CD4-positive, alpha-beta T cell treated with Interleukin-21 for 1 hour (primary cell): ENCODE results near the gene PIP4K2A.

Experiments used
- DNase-seq: peaks from one replicate; pipeline ENCODE4 v3.0.0-alpha.2; 2020

PIP4K2A gene

DNA sequence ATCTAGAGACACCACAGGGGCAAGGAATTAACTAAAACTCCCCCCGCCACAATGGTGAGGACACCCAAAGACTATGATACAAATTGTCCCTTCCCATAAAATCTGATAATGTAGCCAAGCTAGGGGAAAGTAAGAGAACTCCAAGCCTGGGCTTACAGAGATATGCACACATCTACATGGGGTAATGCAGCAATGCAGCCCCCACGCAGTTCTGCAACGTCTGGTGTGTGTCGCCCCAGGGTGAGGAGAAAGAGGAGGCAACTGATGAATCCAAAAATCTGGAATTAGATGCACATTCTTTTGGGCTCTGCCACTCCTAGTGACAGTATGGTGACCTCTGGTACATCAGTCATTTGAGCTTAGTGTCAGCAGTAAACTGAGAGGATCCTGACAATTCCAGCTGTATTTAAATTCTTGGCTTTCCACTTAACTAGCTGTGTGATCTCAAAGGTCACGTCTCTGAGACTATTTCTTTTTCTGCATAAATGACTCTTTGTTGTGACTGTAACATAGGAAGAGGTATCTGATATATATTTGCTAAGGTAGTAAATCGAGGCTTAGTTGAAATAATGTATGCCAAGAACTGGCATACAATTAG, 51.5 kb downstream of the PIP4K2A start:
- no peak for DNase-seq

- no peak for DNase-seq
These were observed 54.5 kb downstream of the PIP4K2A start for GRCh38 chr10:22659866-22660265.

DNA sequence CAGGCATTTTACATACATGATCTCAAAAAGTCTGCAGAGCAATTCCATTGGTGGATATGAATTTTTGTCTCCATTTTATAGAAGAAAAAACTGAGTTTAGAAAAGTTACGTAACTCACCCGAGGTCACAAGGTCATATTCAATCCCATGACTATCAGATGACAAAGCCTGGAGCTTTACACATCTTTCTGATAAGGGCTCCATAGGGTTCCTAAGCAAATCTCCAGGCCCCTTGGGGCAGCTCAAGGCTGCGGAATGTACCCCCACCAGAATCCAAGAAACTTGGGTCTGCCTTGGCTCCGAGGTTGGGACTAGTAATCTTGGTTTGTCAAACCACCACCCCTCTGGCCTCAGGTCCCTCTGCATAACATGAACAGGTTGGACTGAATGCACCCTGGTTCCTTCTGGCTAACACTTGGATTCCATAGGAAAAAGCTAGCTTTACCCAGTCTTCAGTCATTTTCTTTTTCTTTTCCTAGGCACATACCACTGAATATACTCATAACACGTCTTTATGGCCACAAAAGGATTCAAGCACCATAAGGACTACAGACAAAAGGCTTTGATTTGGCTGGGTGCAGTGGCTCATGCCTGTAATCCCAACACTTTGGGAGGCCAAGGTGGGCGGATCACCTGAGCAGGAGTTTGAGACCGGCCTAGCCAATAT, 55.5 kb downstream of the PIP4K2A start:
- DNase-seq = no peak

DNA sequence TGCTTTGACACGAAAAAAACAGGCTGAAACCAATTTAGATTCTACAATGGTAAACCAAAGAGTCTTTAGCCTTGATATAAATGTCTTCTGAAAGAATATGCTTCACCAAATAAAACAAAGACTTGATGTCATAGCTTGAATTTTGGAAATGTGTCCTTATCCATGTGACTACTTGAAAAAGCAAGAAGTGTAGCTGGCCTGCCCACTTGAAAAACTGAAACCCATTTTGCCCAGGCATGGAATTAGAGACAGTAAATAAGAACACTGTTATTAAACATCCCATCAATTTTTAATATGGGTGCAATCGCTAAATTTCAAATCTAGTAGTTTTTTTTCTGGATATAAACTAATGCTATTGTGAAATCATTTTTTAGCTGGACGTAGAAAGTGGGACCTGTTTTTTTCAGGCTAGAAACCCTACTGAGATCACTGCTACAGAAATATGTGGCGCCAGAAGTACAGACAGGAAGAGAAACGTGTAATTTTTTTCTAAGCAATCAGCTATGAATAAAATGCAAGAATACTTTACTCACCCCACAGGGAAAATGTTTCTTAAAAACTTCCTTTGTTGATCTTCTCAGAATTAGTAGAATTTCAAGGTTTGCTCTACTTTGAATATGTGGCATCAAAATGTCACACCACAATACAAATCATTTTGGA, 56.7 kb downstream of the PIP4K2A start:
- no peak for DNase-seq

DNA sequence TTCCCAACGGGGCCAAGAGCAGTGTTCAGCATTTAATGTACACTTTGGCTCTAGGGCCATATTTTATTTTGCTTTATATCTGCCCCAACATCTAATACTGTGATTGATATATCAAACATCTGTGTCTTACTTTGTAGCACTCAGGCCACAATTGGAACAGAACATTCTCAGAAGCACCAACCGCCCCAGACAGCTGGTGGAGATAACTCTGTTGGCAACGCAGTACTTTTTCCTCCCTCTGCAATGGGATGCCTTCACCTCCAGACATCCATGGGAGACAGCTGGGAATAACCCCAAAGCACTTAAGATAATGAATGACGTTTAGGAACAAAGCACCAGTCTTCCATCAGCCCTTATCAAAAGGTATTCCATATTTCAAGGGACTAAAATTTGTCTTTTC, 57.4 kb downstream of the PIP4K2A start:
- DNase-seq = no peak

DNA sequence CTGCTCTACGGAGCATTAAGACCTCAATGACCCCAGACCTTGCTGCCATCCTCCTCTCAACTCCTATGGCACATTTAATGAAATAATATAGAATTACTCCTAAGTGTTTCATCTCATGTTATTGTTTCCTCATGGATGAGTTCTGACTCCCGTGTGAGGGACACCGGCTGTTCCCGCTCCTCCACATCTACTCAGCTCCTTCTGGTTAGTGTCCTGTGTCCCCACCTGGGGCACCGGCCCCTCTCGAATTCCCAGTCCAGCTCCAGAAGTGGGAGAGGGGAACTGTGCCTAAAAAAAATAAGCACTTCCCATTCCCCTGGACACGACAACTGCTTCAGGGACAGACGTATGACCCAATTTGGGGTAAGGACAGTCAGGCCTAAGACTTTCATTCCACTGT, 58.3 kb downstream of the PIP4K2A start:
- no peak for DNase-seq

- DNase-seq = peak; percentile 66
These were observed 58.9 kb downstream of the PIP4K2A start for GRCh38 chr10:22655312-22655981.

- peak; percentile 45 for DNase-seq
These were observed 61.3 kb downstream of the PIP4K2A start for GRCh38 chr10:22652988-22653481.

DNA sequence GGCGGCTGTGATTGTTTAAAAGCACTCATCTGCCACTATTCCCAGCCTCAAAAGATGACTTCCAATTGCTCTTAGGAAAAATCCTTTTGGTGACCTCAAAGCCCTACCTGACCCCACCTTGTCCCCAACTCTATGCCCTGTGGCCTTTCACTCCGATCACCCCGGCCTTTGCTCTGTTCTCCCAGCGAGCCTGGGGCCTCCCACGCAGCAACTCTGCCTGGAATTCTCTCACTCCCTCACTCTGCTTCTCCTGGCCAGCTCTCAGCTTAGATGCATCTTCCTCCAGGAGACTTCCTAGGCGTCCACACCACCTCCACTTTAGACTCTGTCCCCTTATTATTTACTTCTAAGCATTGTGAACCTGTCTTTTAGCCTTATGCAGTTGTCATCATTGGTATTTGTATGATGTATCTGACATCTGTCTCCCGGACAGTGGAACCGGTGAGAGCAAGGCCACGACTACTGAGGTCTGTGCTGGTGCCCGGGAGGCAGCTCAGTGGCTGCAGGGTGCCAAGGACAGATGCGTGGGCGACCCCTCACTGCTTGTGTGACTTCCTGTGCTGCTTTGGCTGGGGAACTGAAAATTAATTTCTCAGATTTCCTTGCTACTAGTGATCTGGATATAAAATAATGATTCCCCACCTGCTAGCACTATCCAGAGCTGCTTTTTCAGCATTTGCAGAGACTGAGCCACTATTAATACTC, 63.0 kb downstream of the PIP4K2A start:
- DNase-seq = peak; percentile 35

- no peak for DNase-seq
These were observed 64.4 kb downstream of the PIP4K2A start for GRCh38 chr10:22649994-22650393.

- DNase-seq = peak; percentile 48
These were observed 65.0 kb downstream of the PIP4K2A start for GRCh38 chr10:22649390-22649841.

- DNase-seq = no peak
These were observed 65.8 kb downstream of the PIP4K2A start for GRCh38 chr10:22648547-22648961.

DNA sequence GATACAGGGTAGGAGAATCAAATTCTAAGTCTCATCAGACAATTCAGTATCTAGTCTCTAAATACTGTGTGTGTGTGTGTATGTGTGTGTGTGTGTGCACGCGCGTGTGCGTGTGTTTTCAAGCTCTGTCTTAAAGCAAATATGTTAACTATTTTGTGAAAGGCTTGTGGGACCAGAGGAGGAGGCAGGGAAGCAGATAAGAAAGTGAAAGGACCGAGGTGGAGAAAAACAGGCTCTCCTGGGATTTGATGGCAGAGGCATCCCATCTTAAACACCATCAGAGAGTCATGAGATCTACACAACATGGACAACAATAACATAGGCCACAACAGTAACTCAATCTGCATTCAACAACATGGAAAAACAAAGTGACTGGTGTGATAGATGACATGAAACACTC, 67.1 kb downstream of the PIP4K2A start:
- DNase-seq = no peak

GRCh38 chr10:22646388-22646853, 68.0 kb downstream of the PIP4K2A start:
- peak; percentile 74 for DNase-seq

DNA sequence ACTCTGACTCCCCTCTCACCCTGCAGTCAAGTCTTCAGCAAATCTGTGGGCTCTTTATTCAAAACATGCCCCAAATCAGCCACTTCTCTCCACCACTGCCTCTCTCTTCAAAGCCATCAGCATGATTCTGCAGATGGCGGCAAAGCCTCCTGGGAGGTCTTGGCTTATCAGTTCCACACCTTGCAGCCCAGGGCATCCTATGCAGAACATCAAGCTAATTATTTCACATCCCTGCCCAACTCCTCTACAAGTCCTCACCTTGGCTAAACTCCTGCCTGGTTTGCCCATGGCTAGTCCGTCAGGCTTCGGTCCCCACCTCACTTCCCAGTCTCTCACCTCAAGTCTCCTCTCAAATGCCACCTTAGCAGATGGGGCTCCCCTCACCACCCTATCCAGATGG, 70.2 kb downstream of the PIP4K2A start:
- DNase-seq = no peak

DNA sequence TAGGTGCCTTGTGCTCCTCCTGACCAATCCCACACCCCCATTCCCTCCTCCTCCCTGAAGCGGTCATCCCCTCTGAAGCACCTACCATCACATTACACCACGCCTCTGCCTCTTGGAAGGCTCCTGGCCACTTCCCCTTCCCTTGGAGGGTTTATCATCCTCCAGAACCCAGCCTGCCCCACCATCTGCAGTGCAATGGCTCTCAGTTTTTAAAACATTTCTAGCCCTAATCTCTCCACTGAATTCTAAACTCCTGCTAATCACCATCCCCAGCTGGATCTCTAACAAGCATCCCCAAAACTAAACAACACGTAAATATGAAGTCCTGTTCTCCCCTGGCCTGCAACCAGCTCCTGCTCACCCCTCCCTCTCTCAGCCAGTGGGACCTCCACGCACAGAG, 70.6 kb downstream of the PIP4K2A start:
- DNase-seq = no peak

- DNase-seq = no peak
These were observed 71.3 kb downstream of the PIP4K2A start for GRCh38 chr10:22643116-22643515.

DNA sequence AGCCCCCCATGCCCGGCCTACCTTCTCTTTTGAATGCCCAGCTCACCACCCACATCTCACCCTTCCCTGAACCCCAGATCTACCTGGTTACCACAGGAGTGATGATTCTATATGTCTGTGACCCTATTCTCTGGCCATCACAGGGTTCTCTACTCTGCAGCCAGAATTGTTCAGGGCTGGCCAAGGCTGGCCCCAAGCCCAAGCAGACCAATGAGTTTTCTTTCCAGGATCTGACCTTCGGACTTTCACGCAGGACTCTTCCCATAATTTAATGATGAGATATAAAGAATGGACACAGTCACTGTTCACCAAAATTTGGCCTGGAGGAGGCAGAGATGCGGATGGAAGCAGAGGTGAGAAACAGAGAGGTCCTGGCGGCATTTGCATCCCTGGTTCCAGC, 72.6 kb downstream of the PIP4K2A start:
- DNase-seq = no peak

- DNase-seq = no peak
These were observed 74.0 kb downstream of the PIP4K2A start for GRCh38 chr10:22640359-22640758.

GRCh38 chr10:22638863-22639262, 75.5 kb downstream of the PIP4K2A start:
- DNase-seq = no peak

GRCh38 chr10:22637491-22637890, 76.9 kb downstream of the PIP4K2A start:
- DNase-seq = no peak

DNA sequence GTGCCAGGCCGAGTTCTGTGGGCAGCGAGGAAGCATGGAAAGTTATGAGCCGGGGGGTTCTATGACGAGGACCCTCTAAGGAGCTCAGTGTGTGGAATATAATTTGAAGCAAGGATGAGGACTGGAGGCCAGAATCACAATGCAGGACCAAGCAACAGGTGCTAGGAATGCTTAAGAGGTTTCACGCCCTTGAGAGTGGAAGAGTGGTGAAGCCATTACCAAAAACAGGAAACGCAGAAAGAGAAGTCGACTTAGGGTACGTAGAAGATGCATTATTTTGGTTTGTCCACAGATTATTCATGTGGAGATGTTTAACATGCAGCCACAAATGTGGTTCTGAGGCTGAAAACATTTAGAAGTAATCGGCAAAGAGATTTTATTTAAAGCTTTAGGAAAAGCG, 78.7 kb downstream of the PIP4K2A start:
- DNase-seq = no peak
